NCI-H1092 (cell line): ENCODE measurements around the gene CDH12.
"Not testable (repeated sequence)": the region's sequence is repeated elsewhere in the genome, so short reads cannot be mapped to it uniquely, and the experiment has no call there.

ENCODE experiments used
- DNase-seq: peaks from one replicate; lab custom pipeline; 2025; lab: John Stamatoyannopoulos, UW

Gene CDH12

DNA sequence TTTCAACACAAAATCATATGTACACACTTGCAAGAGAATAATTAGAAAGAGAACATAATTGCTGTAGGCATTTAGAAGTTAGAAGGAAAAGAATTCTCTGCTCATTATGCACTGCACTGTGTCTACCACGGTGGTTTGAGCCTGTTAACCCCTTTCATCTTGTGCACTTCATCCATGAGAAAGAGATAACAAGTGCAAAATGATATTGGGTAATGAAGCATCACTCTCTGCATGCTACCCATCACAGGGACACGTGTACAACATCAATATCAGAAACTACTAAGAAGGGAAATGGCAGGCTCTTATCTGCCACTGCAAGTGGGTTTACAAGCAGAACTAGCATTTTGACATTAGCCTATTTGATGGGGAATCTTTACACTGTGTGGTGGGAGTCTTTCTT, 202.6 kb downstream of the CDH12 start:
- DNase-seq, result no peak

DNA sequence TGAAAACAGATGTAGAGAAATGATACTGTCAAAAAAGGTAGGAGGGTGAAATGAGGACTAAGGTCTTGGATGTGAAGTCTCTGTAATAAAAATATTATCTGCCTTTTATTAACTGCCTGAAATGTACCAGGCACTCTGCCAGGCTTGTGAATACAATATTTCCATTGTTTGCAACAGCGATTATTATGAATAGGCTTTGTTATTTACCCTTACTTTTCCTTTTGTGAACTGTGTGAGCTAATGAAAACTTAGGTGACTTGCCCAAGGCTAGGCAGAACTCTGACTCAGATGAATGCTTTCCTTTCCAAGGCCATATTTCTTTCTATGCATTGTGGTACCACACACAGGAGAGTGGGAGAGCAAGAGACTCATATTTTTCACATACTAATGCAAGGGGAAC, 204.1 kb downstream of the CDH12 start:
- no peak for DNase-seq

DNA sequence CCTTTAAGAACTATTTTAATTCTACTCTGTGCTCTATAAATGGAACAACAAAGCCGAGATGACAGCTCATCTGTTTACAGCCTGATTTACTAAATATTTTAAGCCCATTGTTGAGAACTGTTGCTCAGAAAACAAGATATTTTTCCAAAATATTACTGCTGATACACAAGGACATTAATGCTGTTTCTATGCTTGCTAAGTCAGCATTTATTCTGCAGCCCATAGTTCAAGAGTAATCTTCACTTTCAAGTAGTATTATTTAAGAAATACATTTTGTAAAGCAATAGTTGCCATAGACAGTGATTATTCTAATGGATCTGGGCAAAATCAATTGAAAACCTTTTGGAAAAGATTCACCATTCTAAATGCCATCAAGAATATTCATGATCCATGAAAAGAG, 208.3 kb downstream of the CDH12 start:
- DNase-seq, result no peak

DNA sequence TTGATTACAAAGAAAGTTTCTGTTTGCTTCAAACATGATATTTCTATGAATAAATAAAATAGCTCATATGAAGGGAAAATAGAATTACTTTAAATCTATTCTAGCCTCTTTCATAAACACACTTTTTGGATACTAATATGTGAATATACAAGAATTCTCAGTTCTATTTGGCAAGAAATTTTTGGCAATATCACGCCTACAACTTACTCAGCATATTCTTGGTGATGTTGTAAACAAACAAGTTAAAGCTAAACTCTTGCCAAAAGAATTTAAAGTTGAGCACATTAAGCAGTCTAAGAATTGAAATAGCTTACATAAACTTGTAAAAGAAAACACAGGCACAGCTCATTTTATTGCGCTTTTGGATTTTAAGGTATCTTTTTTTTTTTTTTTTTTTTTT, 209.8 kb downstream of the CDH12 start:
- DNase-seq, result no peak

GRCh38 chr5:22631683-22632082, 221.5 kb downstream of the CDH12 start:
- no peak for DNase-seq

- DNase-seq, result no peak
These were observed 226.1 kb downstream of the CDH12 start for GRCh38 chr5:22627029-22627428.

GRCh38 chr5:22625451-22625850, 227.7 kb downstream of the CDH12 start:
- no peak for DNase-seq

GRCh38 chr5:22621084-22621483, 232.1 kb downstream of the CDH12 start:
- DNase-seq, result no peak

DNA sequence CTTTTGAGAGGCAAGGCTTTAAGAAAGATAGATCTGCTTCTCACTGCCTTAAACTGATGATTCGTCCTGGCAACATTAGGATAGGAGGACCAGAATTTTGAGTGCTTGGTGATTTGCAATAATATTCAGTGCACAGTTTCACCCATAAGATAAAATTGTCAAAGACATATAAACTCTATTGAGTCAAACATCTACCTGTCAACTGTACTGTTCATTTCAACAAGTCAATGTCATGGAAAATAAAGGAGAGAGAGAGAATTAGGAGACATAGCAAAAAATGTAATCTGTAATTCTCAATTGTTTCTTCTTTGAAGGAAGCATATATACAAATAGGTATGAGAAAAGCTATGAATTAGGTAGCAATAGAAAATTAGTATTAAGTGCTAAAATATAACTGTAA, 237.2 kb downstream of the CDH12 start:
- no peak for DNase-seq

GRCh38 chr5:22614486-22615094, 238.6 kb downstream of the CDH12 start:
- no peak for DNase-seq

- no peak for DNase-seq
These were observed 240.2 kb downstream of the CDH12 start for GRCh38 chr5:22612928-22613327.

DNA sequence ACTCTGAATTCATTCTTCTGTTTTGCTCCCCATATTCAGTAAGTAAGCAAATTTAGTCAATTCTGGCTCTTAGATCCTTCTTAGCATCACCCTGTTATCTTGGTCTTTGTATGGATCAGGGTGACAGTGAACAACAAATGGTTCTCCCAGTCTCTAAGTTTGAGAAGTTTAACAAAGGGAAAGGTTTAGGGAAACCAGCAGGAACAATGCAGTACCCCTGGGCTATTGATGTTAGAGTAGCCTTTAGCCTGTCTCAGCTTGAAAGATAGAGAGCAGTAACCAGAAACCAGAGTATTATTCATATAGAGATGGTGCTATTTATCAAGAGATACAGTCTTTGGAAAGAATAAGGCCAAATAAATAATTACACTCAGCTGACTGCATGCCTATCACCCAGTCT, 241.8 kb downstream of the CDH12 start:
- DNase-seq, result no peak

DNA sequence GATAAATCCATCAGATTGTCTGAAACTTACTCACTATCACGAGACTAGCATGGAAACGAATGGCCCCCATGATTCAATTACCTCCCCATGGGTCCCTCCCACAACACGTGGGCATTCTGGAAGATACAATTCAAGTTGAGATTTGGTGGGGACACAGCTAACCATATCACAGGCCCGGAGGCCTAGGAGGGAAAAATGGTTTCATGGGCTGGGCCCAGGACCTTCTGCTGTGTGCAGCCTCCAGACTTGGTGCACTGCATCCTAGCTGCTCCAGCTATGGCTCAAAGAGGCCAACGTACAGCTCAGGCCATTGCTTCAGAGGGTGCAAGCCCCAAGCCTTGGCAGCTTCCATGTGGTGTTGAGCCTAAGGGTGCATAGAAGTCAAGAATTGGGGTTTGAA, 245.6 kb downstream of the CDH12 start:
- not testable (repeated sequence) for DNase-seq

- DNase-seq, result no peak
These were observed 247.7 kb downstream of the CDH12 start for GRCh38 chr5:22605473-22605872.

GRCh38 chr5:22604711-22605110, 248.4 kb downstream of the CDH12 start:
- no peak for DNase-seq

GRCh38 chr5:22598796-22599195, 254.3 kb downstream of the CDH12 start:
- no peak for DNase-seq

DNA sequence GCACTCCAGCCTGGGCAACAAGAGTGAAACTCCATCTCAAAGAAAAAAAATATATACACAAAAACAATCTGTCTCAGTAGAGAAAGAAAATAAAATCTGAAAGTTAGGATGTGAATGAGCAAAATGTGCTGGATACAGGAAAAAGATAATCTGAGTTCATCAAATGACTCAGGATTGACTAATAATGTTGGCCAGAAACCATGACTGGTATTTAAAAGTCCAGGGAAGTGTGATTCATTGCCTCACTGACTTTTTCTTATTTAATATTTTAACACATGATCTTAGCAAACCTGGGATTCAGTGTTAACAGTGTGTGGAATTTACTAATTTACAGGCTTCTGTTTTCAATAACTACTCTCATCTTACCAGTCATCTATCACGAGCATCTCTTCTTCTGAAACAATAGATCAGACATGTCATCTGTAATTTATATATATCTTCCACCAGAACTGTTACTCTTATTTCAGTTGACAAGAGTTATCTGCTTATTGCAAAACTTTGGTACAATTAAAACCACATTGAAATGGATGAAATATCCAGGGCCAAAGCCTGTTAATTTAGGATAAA, 256.7 kb downstream of the CDH12 start:
- no peak for DNase-seq

- DNase-seq, result no peak
These were observed 258.7 kb downstream of the CDH12 start for GRCh38 chr5:22594491-22594890.

GRCh38 chr5:22593592-22593991, 259.6 kb downstream of the CDH12 start:
- no peak for DNase-seq

DNA sequence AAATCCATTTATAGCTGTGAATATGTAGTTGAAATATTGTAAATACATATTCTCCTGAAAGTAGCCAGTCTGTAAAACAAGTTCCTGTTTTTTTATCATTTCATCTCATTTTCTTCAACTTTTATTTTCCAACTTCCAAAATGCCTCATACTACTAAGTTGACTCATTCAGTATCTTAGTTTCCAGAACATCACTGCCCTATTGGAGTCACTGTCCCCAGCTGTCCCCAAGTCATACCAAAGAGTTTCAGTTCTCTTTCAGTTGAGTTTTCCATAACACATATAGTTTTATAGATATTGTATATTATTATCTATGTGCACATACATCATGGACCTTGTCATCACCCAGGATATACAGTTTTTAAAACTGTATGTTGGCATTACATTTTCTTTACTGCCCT, 261.7 kb downstream of the CDH12 start:
- DNase-seq, result no peak

DNA sequence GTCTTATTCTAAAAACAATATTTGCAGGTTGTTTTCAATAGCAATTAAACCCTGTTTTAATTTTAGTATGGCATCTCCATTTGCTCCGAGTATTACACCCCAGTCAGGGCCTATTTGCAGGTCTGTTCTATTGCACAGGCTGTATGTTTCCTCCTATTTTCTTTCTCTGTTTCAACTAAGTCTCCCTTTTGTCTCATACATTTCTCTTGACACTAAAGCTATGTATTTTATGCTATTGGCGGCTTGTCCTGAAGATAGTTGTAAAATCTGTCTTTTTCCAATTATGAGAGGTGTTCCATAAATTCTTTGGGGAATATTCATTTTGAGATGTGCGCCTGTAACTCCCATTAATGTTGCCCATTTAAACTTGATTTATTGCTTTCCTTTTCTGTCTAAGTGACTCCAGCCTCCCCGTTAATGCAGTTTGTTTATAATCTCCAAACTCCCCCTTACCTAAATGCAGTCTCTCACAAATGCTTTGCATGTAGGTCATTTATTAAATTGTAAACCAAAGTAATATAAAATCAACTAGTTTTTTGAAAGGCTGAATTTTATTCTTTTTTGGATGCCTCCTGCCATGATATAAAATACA, 262.4 kb downstream of the CDH12 start:
- no peak for DNase-seq

DNA sequence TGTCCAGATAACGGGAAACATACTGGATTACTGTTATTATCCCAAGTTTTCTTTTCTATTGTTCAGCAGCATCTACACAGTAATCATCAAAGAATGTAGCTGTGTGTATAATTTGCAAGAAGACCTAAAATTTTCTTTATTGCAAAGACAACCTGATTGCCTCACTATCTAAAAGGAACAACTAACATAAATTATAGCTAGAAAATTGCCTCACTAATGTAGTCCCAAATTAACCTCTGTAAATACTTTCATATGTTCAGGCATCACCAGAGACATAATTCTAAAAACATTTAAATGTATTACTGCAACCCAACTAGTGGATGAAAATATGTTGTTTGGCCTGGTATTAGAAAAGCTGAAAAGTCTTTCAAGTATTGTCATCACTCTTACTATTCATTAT, 275.4 kb downstream of the CDH12 start:
- no peak for DNase-seq

- no peak for DNase-seq
These were observed 276.1 kb downstream of the CDH12 start for GRCh38 chr5:22577006-22577405.

- DNase-seq, result no peak
These were observed 280.2 kb downstream of the CDH12 start for GRCh38 chr5:22572941-22573340.
